SIG-M5 treated with dmso at 0.1 percent for 504 hours (cell line): ENCODE data around the gene SRPRB.

Source experiments
- DNase-seq: peaks from one replicate; lab custom pipeline; 2025; ENCODE audit not compliant: unreplicated experiment; lab: John Stamatoyannopoulos, UW

The SRPRB gene

GRCh38 chr3:133825969-133826727 lies 20.5 kb downstream of the SRPRB start:
- DNase-seq = no peak

- no peak for DNase-seq
Measured at GRCh38 chr3:133827136-133827535, 21.5 kb downstream of the SRPRB start.

DNA sequence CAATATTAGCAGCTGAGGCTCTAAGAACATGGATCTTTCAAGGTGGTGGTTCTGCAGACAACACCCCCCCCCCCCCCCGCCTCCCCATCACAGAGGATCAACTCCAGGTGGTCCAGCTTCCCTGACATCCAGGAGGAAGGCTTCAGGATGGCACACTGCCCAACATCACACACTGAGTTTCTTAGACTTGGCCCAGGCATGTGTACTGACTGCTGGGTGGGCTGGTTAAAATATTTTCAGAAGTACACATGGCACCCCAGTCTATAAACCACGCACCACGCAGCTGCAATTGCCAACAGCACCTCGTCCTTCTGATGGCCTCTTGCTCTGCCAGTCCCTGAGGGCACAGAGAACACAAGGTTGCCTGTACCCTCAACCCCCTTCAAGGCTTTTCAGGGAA lies 22.1 kb downstream of the SRPRB start:
- DNase-seq = no peak

- DNase-seq = no peak
Measured at GRCh38 chr3:133828576-133829309, 23.1 kb downstream of the SRPRB start.

GRCh38 chr3:133829310-133829707 lies 23.7 kb downstream of the SRPRB start:
- no peak for DNase-seq

GRCh38 chr3:133830071-133830470 lies 24.5 kb downstream of the SRPRB start:
- DNase-seq = no peak

- no peak for DNase-seq
Measured at GRCh38 chr3:133831966-133832801, 26.6 kb downstream of the SRPRB start.

DNA sequence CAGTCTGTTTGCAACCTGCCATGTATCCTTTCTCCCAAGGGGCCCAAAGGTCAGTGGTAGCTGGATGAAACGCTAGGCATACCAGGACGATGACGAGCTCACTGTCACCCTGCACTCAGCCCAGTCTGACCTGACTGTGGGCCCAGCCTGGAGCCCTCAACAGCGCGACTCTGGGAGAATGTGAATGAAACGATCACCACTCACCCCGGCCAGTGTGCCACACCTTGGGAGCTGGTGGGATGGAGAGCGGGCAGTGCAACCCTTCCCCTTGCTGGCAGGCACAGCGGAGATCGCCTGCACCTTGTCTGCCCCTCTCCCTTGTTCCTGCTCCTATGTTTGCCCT lies 27.2 kb downstream of the SRPRB start:
- no peak for DNase-seq

DNA sequence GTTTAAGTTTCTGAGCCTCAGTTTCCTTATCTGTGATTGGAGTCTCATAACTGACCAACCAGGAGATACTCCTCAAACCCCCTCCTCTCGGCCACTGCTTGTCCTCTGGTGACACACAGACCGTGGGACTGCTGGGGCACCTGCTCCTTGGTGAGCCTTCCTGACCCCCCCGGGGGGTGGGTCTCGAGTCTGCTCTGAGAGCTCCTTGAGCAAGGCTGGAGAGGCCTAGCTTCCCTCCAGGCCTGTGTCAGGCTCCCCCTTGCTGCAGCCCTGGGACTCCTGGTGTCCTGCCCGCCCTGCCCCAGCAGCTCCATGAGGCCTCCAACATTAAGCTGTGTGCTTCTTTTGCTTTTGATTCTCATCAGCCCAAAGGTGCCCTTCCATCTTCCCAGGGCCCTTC lies 27.7 kb downstream of the SRPRB start:
- DNase-seq = no peak

DNA sequence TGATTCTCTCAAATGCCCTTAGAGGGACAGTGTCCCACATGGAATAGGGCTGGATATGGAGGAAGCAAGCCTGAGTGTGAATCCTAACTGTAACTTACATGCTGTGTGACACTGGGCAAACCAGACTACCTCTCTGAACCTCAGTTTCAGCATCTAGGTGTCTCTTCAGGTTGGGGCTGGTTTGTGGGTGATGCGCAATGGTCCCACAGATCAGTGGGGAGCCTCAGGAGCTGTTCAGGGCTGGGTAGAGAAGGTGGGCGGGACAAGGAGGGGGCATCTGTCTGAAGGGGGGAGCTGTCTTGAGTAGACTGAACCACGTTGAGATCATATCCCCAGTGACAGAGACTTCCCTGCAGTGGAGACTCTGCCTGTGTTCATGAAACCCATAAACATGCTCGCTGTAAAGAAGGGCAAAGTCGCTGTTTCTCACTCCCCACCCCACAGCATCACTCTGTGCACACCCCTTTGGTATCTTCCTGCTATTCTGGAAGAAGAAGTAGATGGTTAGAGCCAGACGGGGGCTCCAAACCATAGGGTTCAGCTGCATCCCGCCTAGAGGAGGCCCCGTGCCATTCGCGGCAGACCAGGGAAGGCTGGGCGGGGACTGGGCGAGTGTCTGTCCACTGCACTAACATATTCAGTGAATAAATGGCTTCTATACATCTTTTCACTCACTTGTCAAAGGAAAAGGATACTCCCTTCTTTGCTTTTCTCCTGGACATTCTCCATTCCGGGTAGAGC lies 28.4 kb downstream of the SRPRB start:
- no peak for DNase-seq

DNA sequence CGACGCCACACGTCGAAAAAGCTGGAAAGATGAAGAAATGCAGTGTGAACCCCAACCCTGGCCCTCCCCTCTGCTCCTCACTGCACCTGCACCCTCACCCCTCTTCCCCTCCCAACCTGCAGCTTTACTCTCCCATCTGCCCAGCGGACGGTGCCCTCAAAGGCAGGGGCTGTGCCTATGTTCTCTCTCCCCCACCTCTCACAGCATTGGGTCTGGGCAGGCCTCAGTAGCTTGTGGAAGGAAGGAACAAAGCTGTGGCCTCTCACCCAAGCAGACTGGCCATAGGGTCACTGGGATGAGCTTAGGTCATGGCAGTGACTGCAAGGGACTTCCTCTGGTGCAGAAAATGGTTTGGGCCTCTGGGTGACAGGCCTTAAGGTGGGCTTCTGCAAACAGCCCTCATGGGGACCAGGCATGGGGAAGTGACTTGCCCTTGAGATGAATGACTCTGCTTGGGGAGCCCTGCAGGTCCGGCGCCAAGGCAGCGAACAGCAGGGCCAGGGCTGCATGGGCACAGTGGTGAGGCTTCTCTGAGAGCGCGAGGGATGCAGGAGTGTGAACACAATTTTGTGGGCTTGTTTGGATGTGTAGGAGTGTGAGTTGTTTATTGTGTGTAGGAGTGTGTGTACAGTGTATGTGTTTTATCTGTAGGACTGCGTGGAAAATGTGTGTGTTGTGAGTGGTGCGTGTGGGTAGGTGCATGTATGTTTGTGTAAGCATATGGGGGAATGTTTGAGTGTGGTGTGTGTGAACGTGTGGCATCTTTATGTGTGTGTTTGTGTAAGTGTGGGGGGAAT lies 29.2 kb downstream of the SRPRB start:
- no peak for DNase-seq

GRCh38 chr3:133835418-133835743 lies 29.8 kb downstream of the SRPRB start:
- no peak for DNase-seq

DNA sequence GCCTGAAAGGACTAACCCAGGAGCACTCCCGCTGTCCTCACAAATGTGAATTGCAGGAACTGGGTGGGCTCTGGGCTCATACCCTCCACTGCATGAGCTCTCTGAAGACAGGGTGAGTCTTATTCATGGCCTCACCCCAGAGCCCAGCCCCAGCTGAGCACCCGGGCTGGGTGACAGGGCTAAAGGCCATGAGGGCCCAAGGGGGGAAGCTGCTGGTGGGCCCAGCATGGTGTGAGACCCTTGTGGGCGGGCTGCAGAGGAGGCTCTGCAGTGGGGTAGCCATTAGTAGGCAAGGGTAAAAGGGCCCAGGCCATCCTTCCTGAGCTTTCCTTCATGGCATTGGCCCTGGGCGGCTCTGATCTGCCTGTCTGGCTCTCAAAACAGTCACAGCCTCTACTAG lies 30.3 kb downstream of the SRPRB start:
- DNase-seq = no peak

- no peak for DNase-seq
Measured at GRCh38 chr3:133836497-133837158, 31.0 kb downstream of the SRPRB start.

GRCh38 chr3:133837487-133838295 lies 32.1 kb downstream of the SRPRB start:
- DNase-seq = no peak

DNA sequence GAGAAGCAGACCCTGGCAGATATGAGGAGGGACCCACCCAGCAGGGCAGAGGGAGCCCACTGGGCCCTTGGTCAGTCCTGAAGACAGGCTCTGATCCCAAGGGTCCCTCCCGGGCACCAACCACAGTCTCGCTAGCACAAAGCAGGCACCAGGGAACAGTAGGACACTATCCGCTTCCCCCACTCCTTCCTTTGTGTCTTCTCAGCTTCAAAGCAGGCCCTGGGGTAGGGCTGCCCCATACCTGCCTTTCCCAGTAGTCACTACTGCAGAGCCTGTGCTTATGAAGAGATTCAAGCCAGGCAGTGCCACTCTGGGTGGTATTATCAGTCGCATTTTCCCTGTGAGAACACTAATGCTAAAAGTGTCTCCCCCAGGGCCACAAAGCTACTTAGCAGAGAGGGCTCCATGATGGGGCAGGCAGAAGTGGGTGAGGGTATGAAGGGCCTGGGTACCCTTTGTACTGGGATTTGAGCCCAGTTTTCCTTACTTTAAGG lies 32.7 kb downstream of the SRPRB start:
- no peak for DNase-seq

- no peak for DNase-seq
Measured at GRCh38 chr3:133838916-133839800, 33.5 kb downstream of the SRPRB start.
